HG03565 (cell line): Measurements from ENCODE around the gene CCDC57.
"Not testable (repeated sequence)": the region's sequence is repeated elsewhere in the genome, so short reads cannot be mapped to it uniquely, and the experiment has no call there.

Experiments used
- ATAC-seq: cut with Tn5 transposase; IDR thresholded peaks from one replicate; pipeline ENCODE4 v1.9.1; 2021; ENCODE audit warnings: mild to moderate bottlenecking, moderate library complexity; ENCODE audit not compliant: unreplicated experiment

The CCDC57 gene

GRCh38 chr17:82179946-82180475 lies 32.6 kb downstream of the CCDC57 start:
- ATAC-seq = no peak

GRCh38 chr17:82179412-82179811 lies 33.2 kb downstream of the CCDC57 start:
- ATAC-seq = no peak

DNA sequence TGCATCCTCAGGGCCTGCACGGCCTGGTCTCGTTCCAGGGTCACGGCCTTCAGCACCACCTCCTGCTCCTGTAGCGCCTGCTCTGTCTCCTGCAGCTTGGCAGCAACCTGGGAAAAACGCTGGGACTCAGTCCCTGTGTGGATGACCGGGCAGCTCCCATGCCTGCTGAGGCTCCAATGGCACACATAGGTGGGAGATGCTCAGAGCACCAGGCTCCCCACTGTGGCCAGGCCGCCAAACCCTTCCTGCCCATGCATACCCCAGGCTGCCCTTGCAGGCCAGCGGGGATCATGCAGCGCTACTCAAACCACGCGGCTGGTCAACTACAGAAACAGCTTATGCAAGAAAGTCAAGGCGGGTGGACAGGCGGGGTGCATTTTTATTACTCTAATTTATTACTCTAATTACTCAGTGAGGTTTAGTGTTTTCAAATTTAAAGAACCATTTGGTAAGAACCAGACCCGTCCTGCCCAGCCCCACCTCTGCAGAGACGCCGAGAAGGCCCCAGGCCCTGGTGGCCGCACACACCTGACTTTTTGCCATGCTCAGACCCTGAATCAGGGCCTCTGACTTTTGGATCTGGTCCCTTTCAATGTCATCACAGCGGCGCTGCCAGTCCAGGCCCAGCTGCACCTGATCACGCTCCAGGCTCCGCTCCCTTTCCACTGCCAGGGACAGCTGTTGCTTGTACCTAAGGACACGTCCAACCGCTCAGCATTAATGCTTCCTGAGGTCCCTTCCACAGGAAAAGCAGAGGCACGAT lies 34.0 kb downstream of the CCDC57 start:
- ATAC-seq = no peak

DNA sequence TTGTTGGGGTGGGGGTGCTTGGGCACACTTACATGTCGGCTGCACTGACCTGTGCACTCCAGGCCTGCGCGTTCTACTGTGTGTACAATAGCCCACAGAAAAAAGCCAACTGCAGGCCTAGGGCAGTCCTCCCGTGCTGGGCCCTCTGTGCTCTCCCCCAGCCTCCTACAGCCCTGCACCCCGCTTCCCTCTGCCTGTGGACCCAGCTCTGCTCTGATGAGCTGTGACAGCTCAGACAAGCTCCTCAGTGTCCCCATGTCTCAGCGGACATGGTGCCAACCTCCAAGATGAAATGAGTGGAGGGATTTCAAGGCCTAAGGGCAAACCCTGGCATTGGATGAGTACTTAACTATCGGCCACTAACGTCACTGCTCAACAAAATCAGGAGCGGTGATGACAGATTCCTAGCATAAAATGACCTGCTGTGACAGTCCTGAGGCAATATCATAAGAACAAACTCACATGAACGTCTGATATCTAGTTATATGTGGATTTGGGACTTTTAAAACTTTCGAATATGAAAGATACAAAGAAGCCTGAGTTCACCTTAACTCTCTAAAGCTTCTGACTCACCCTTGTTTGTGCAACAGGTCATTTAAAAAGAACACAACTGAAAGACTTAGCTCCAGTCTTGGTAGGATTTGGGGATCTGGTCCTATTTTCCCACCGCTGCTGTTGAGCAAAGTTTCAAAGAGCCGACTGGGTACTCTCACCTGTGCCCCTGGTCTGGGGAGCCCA lies 34.7 kb downstream of the CCDC57 start:
- ATAC-seq = no peak

GRCh38 chr17:82177276-82177675 lies 35.4 kb downstream of the CCDC57 start:
- ATAC-seq = no peak

GRCh38 chr17:82175951-82176350 lies 36.7 kb downstream of the CCDC57 start:
- ATAC-seq = no peak

- ATAC-seq = no peak
Measured at GRCh38 chr17:82175201-82175600, 37.4 kb downstream of the CCDC57 start.

GRCh38 chr17:82174042-82174857 lies 38.4 kb downstream of the CCDC57 start:
- ATAC-seq = not testable (repeated sequence)

DNA sequence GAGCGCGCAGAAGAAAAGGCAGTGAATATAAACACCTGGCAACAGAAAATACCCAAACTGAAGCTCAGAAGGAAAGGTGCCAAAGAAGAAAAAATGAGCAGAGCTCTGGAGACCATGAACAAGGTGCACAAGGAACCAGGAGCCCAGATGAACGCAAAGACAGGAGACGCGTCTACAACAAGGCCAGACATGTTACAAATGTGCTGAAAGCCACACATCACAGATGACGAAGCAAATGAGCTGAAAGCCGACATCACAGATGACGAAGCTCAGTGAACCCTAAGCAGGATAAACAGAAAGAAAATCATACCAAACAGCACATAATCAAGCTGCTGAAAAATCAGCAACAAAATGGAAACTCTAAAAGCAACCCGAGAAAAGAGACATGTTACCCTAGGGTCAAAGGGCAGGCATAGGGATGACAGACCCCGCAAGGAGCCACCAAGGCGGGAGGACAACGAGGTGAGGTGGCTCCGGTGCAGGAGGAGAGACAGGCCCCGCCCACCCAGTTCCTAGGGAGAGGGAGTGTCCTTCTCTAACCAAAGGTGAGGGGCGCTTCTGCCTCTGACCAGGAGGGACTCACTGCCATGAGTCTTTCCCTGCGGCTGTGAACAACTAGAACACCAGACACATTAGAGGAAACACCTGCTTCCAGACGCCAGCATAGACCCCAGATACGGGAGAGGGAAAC lies 39.1 kb downstream of the CCDC57 start:
- ATAC-seq = no peak

DNA sequence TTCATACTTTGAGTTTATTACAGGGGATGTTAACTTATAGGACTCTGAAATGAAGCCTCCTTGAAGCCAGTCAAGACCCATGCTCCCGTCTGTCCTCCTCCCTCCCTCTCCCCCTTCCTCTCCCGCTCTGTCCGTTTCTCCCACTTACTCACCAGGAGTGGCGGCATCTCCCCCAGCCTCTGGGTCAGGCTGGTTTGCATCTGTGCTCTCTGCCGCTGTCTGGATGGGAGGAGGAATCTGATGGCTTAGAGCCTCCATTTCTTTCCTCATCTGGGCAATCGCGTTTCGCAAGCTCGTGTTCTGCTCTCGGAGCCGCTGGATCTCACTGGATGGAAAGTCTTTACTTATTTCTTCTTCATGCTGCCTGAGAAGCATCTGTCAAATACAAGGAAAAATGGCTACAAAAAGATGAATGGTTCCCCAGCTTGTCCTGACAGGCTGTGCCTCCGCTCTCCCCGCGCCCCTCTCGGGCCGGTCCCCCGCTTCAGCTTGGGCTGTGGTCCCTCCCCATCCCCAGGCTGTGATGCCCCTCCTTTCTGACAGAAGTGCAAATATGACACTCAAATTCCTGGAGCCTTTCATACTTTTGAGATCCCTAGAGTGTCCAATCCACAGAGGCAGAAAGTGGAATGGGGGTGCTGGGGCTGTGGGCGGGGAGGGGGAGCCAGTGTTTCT lies 40.0 kb downstream of the CCDC57 start:
- no peak for ATAC-seq

DNA sequence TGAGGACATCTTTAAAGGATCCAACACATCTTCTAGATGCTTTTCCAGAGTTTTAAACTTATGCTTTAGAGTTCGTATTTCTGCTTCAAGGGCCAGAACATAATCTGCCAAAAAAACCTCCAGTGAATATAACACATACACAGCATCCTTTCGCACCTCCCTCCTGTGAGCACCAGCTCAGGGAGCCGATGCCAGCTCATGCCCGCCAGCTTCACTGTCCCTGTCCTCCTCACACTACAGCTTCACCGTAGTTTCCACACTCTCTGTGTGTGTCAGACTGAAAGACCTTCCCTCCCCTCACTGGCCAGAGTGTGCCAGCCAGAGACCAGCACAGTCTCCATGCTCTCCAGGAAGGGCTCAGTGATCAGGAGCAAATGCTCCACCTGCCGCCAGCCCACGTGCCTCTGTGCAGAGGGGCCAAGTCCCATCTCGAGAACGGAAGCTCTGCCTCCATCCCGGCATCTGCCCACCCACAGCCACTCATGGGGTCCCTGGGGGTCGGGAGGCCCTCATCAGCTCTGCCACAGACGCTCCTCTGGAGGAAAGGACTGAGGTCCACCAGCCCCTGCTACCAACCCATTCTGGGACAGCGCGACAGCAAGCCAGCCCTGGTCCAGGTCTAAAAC lies 40.8 kb downstream of the CCDC57 start:
- no peak for ATAC-seq

DNA sequence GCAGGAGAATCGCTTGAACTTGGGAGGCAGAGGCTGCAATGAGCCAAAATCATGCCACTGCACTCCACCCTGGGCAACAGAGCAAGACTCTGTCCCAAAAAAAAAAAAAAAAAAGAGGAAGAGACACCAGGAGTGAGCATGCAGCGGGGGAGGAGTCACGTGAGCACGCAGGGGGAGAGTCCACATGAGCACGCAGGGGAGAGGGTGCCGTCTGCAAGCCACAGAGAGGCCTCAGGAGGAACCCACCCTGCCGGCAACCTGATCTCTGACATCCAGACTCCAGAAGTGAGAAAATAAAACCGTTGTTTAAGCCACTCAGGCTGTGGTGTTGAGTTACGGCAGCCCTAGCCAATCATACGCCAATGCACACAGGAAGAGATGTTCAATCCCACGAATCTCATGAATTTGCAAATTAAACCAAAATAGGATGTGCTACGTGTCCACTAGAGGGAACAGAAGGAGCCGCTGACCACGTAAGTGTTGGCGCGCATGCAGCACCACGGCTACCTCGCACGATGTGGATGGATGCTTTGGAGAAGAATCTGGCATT lies 42.2 kb downstream of the CCDC57 start:
- no peak for ATAC-seq

DNA sequence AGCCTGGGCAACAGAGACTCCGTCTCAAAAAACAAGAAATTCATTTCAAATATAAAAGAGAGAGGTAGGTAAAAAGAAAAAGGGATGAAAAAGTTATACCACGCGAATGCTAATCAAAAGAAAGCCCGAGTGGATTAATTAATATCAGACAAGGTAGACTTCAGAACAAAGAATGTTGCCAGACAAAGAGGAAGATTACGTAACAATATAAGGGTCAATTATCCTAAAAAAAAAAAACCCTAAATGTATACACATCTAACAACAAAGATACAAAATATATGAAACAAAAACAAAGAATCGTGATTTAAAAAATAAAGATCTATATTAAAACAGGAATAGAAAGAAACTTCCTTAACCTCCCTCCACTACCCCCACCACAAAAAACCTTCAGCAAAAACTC lies 44.1 kb downstream of the CCDC57 start:
- no peak for ATAC-seq

- ATAC-seq = no peak
Measured at GRCh38 chr17:82167028-82167427, 45.6 kb downstream of the CCDC57 start.

- ATAC-seq = no peak
Measured at GRCh38 chr17:82164853-82165252, 47.8 kb downstream of the CCDC57 start.

DNA sequence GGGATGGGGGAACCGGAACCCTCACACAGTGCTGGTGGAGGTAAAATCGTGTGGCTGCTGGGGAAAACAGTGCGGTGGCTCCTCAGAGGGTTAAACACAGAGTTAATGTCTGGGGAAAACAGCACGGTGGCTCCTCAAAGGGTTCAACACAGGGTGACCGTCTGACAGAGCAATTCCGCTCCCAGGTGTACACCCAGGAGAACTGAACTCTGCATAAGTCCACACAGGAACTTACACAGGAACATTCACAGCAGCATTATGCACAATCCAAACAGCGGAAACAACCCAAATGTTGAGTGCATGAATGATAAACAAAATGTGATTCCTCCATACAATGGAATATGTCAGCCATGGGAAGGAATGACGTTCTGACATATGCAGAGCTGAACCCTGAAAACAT lies 51.4 kb downstream of the CCDC57 start:
- ATAC-seq = no peak

- ATAC-seq = no peak
Measured at GRCh38 chr17:82160075-82160474, 52.6 kb downstream of the CCDC57 start.

- no peak for ATAC-seq
Measured at GRCh38 chr17:82158825-82159224, 53.8 kb downstream of the CCDC57 start.
